Activated CD8-positive, alpha-beta T cell treated with anti-CD3 and anti-CD28 coated beads for 36 hours (primary cell): Measurements from ENCODE around the gene CLDN6. TPM values are rescaled to one million over a fixed set of nuclear protein-coding genes. Genes with fewer than 3 reads are reported as not detected.
A peak's percentile ranks its signal among the peaks of the same experiment; 100 is the strongest.

Experiments used
- ATAC-seq: fragments of 200-7000 bp; cut with Tn5 transposase; one replicate; pipeline ENCODE4 v1.10.0; 2021; ENCODE audit warnings: mild to moderate bottlenecking, moderate library complexity
- CTCF ChIA-PET: fragments of 350-600 bp; sonication (Branson Sonifier 250); formaldehyde crosslinking; loops from one replicate; lab custom pipeline; 2021; ENCODE audit warnings: antibody characterized with exemption; lab: Charles Lee
- POLR2A ChIA-PET: fragments of 350-600 bp; sonication (Branson Sonifier 250); formaldehyde crosslinking; loops from one replicate; lab custom pipeline; 2021; ENCODE audit warnings: antibody characterized with exemption; lab: Charles Lee
- DNase-seq: peaks from one replicate; pipeline ENCODE4 v3.0.0-alpha.2; 2020
- H3K27ac Mint-ChIP-seq: one replicate; pipeline ENCODE4 v1.8.0; 2021; ENCODE audit warnings: mild to moderate bottlenecking, mixed read lengths
- H3K27me3 Mint-ChIP-seq: one replicate; pipeline ENCODE4 v1.8.0; 2021; ENCODE audit warnings: mixed read lengths
- H3K36me3 Mint-ChIP-seq: one replicate; pipeline ENCODE4 v1.8.0; 2021; ENCODE audit warnings: low read depth, mixed read lengths
- H3K4me1 Mint-ChIP-seq: one replicate; pipeline ENCODE4 v1.8.0; 2021; ENCODE audit warnings: low read depth, mixed read lengths
- H3K4me3 Mint-ChIP-seq: one replicate; pipeline ENCODE4 v1.8.0; 2021; ENCODE audit warnings: mild to moderate bottlenecking, moderate library complexity, mixed read lengths
- H3K9me3 Mint-ChIP-seq: one replicate; pipeline ENCODE4 v1.8.0; 2021; ENCODE audit warnings: mixed read lengths
- intact Hi-C: fragments of 100-400 bp; cut with micrococcal nuclease; formaldehyde crosslinking; loops from one replicate; pipeline ENCODE4 v1.10.0; 2022
- total RNA-seq, 2 experiments: library from RNA; stranded (reverse); gene quantifications; one replicate each; pipeline ENCODE4 v1.2.3, GENCODE V29; 2021
- TF ChIP-seq, protein P1 (sequence below): fragments of 200-600 bp; IDR thresholded peaks from one replicate; pipeline ENCODE4 v1.8.0; 2022; ENCODE audit warnings: antibody characterized with exemption, mild to moderate bottlenecking

The CLDN6 gene
- total RNA-seq, 2 experiments from 2014 or later: not detected

DNA sequence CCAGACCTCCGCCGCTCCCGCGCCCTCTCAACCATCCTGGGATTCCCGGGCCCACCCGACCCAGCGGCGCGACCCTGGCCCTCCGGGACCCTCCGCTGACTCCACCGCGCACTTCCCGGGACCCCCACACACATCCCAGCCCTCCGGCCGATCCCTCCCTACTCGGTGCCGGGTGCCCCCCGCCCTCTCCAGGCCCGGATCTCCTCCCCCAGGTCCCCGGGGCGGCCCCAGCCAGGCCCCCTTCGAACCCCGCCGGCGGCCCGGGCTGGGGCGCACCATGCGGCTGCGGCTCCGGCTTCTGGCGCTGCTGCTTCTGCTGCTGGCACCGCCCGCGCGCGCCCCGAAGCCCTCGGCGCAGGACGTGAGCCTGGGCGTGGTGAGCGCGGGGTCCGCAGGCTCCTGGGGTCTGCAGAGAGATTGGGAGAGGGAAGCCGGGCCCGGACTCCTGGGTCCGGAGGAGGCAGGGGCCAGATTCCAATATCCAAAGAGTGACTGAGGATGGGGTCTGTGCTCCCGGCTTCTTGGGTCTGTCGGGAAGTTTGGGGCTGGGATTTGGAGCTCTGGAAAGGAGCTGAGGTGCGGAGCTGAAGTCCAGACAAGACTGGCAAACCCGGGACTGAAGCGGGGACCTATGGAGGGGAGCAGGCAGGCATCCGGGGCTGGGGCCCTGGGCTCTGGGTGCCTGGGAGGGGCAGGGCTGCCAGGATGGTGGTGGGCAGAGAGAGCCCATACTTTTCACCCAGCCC, 28.8 kb upstream of the CLDN6 start:
- no peaks in the 10 kb centered on the region for H3K36me3 Mint-ChIP-seq
- TF ChIP-seq, protein P1, sequence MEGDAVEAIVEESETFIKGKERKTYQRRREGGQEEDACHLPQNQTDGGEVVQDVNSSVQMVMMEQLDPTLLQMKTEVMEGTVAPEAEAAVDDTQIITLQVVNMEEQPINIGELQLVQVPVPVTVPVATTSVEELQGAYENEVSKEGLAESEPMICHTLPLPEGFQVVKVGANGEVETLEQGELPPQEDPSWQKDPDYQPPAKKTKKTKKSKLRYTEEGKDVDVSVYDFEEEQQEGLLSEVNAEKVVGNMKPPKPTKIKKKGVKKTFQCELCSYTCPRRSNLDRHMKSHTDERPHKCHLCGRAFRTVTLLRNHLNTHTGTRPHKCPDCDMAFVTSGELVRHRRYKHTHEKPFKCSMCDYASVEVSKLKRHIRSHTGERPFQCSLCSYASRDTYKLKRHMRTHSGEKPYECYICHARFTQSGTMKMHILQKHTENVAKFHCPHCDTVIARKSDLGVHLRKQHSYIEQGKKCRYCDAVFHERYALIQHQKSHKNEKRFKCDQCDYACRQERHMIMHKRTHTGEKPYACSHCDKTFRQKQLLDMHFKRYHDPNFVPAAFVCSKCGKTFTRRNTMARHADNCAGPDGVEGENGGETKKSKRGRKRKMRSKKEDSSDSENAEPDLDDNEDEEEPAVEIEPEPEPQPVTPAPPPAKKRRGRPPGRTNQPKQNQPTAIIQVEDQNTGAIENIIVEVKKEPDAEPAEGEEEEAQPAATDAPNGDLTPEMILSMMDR: no peak
- peak overlapping the region; percentile 38 for H3K4me3 Mint-ChIP-seq
- DNase-seq: peak; percentile 32
- POLR2A ChIA-PET: interaction anchor here (0.8 to 2.2 kb wide), 5 partner anchors 10 to 19 kb away, joined by 3 to 7 read pairs (median 6); no protein-coding TSS in a partner anchor
- CTCF ChIA-PET: interaction anchor here (1.9 to 6.0 kb wide), 2 partner anchors 16 to 83 kb away, joined by 16 to 99 read pairs; no protein-coding TSS in a partner anchor
- H3K27me3 Mint-ChIP-seq: peaks cover 34% of the 10 kb centered on the region
- ATAC-seq: peak; percentile 38
- peaks cover 19% of the 10 kb centered on the region for H3K4me1 Mint-ChIP-seq
- H3K9me3 Mint-ChIP-seq: no peaks in the 10 kb centered on the region
- intact Hi-C loops: no loop called here
- no peak overlapping the region for H3K27ac Mint-ChIP-seq

DNA sequence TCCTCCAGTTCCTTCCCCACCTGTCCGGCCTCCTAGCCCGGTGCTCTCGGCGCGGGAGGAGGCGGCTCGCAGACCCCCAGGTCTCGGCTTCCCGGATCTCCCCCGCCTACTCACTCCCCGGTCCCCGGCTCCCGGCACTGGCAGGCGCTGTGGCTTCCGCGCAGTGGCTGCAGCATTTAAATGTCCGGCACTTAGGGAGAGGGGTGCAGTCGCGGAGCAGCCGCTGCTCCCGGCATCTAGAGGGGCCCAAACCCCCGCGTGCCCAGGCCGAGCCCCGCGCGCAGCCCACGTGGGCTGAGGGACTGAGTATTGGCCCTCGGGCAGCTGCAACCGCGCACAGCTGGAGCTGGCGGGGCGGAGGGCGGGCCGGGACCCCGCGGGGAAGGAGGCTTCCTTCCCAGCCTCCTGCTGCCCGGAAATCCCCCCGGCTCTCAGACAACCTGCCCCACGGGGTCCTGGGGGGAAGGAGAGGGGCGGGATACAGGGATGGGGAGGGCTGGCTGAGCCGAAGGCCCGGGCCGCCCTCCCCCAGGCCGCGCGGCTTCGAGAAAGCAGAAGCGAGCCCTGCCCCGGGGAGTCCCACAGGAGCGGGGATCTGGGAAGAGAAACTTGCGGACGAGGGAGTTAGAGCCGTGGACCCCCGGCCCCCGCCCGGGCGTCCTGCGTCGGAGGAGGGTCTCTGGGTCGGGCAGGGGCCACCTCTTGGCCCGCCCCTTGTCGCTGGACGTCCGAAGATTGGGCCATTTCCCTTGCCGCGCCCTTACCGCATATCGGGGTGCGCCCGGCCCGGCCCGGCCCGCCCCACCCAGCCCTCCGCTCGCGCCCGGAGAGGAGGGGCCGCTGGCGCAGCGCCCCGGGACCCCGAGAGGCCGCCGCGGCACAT, 28.0 kb upstream of the CLDN6 start, which contains the start of gene MMP25:
Gene MMP25 (plus strand): TSS at position 804 of the 883 bp plus-strand sequence. CDS start 357 bp downstream, outside the sequence.
- Mint-ChIP-seq H3K36me3 (no peaks in the 10 kb centered on the region), H3K4me3 (peak within 1 kb of the TSS; percentile 69), H3K27me3 (peaks cover 37% of the 10 kb centered on the region), H3K4me1 (peaks cover 15% of the 10 kb centered on the region), H3K9me3 (no peaks in the 10 kb centered on the region), H3K27ac (peak within 1 kb of the TSS; percentile 15)
- CTCF ChIA-PET: interaction anchor here (0.7 to 4.5 kb wide), 5 partner anchors 13 to 84 kb away, joined by 3 to 64 read pairs (median 6); no protein-coding TSS in a partner anchor
- POLR2A ChIA-PET: interaction anchor here (1.4 kb wide), 1 partner anchor 14 kb away, joined by 5 read pairs; no protein-coding TSS in a partner anchor
- TF ChIP-seq, protein P1: no peak
- ATAC-seq: peak; percentile 41
- intact Hi-C loops: no loop called here
- no peak for DNase-seq

DNA sequence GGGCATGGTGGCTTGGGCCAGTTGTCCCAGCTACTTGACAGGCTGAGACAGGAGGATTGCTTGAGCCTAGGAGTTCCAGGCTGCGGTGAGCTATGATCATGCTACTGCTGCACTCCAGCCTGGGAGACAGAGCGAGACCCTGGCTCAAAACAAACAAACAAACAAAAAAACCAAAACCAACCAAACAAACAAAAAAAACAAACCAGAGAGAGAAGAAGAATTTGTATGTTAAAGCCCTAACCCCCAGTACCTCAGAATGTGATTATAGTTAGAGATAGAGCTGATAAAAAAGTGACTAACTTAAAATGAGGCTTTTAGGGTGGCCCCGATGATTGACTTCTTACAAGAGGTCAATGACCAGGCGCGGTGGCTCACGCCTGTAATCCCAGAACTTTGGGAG, 26.7 kb upstream of the CLDN6 start:
- H3K27ac Mint-ChIP-seq: no peak overlapping the region
- TF ChIP-seq, protein P1: no peak
- H3K4me1 Mint-ChIP-seq: peaks cover 15% of the 10 kb centered on the region
- ChIA-PET CTCF (interaction anchor here (1.9 to 4.5 kb wide), 4 partner anchors 12 to 84 kb away, joined by 6 to 64 read pairs (median 16); no protein-coding TSS in a partner anchor), POLR2A (interaction anchor here (0.6 kb wide), 1 partner anchor 274 kb away, joined by 3 read pairs; no protein-coding TSS in a partner anchor)
- no peaks in the 10 kb centered on the region for H3K36me3 Mint-ChIP-seq
- intact Hi-C loops: no loop called here
- H3K27me3 Mint-ChIP-seq: peaks cover 42% of the 10 kb centered on the region
- no peak for DNase-seq
- H3K4me3 Mint-ChIP-seq: peak overlapping the region; percentile 69
- ATAC-seq: no peak
- H3K9me3 Mint-ChIP-seq: no peaks in the 10 kb centered on the region

DNA sequence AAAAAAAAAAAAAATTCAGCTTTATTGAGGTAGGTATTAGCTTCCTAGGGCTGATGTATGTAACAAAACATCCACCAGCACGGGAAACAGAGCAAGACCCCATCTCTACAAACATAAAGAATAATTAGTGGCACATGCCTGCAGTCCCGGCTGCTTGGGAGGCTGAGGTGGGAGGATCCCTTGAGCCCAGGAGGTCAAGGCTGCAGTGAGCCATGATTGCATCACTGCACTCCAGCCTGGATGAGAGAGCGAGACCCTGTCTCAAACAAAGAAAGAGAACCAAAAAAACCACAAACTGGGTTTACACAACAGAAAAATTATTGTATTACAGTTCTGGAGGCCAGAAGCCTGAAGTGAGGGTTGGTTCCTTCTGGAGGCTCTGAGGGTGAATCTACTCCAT, 24.4 kb upstream of the CLDN6 start:
- ChIA-PET CTCF (interaction anchor here (1.3 to 4.5 kb wide), 5 partner anchors 9 to 87 kb away, joined by 5 to 64 read pairs (median 18); no protein-coding TSS in a partner anchor), POLR2A (interaction anchor here (1.3 to 1.4 kb wide), 2 partner anchors 10 to 13 kb away, joined by 4 read pairs; no protein-coding TSS in a partner anchor)
- H3K4me3 Mint-ChIP-seq: no peak overlapping the region
- no peak for DNase-seq
- no peak for ATAC-seq
- peaks cover 8% of the 10 kb centered on the region for H3K4me1 Mint-ChIP-seq
- H3K27me3 Mint-ChIP-seq: peaks cover 57% of the 10 kb centered on the region
- intact Hi-C loops: no loop called here
- H3K27ac Mint-ChIP-seq: no peak overlapping the region
- no peaks in the 10 kb centered on the region for H3K36me3 Mint-ChIP-seq
- TF ChIP-seq, protein P1: no peak
- no peaks in the 10 kb centered on the region for H3K9me3 Mint-ChIP-seq
